Adrenal gland (tissue), 5 donors: ENCODE results near the gene TMEM200A.

ENCODE experiments used
- CTCF ChIP-seq, 6 experiments: fragments of 450-650 bp in 4 of 6; fragments of 200-600 bp in 2 of 6; sonication (generic) in 1 of 6; IDR thresholded peaks; 1 replicate in 5 of 6; 2 replicates in 1 of 6; pipeline versions ENCODE4 v1.5.1 to v1.8.0; 2016 to 2021; ENCODE audit warnings: antibody characterized with exemption in 6 of 6, mild to moderate bottlenecking in 2 of 6, moderate library complexity in 1 of 6
- POLR2A ChIP-seq, 2 donors: fragments of 450-650 bp; IDR thresholded peaks; one replicate each; pipeline ENCODE4 v1.6.1; 2017; ENCODE audit warnings: antibody characterized with exemption in 2 of 2, mild to moderate bottlenecking in 2 of 2, moderate library complexity in 1 of 2
- donor health status: DM: no; HTN: no; CAD: no.

GRCh38 chr6:130485870-130486269, 120.1 kb downstream of the TMEM200A start:
- TF ChIP-seq CTCF (IDR thresholded peaks at IDR 0.05) (no peak), POLR2A (IDR thresholded peaks at IDR 0.05) (no peak)
